RWPE1 (cell line): ENCODE data around the gene RGS3.
A peak's percentile ranks its signal among the peaks of the same experiment; 100 is the strongest.

Source experiments
- CTCF ChIA-PET: fragments of 350-600 bp; sonication (Branson Sonifier 250); formaldehyde crosslinking; extraction: SDS; loops from one replicate; lab custom pipeline; 2021; lab: Yijun Ruan, JAX
- POLR2A ChIA-PET: fragments of 400-600 bp; formaldehyde crosslinking; extraction: SDS; loops from one replicate; lab custom pipeline; 2020; ENCODE audit warnings: antibody characterized with exemption; ENCODE audit not compliant: low non-redundant PET; lab: Yijun Ruan, JAX
- DNase-seq: peaks from one replicate; pipeline ENCODE4 v3.0.0; 2012; ENCODE audit warnings: low spot score
- H3K27ac ChIP-seq: fragments of 450-650 bp; 2 replicates; pipeline ENCODE4 v1.5.1; 2017
- TF ChIP-seq, protein P1 (sequence below): fragments of 450-650 bp; conservative IDR thresholded peaks from 2 replicates; pipeline ENCODE4 v1.5.1; 2017; ENCODE audit warnings: low read depth, mild to moderate bottlenecking

The RGS3 gene

DNA sequence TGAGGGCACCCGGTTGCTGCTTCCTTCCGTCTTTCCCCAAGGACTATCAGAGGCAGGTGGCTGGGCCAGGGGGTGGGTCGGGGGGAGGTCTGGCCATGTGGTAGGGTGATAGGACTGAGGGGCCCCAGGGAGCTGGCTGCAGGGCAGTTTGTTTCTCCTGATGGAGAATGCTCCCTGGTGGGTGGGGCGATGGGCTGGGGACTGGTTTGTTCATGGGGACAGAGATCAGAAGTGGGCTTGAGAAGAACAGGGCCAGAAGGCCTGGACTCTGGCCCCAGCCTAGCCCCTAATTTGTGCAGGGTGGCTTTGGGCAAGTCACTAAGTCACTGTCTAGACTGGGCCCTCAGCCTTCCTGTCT lies 117.4 kb downstream of the RGS3 start:
- TF ChIP-seq, protein P1, sequence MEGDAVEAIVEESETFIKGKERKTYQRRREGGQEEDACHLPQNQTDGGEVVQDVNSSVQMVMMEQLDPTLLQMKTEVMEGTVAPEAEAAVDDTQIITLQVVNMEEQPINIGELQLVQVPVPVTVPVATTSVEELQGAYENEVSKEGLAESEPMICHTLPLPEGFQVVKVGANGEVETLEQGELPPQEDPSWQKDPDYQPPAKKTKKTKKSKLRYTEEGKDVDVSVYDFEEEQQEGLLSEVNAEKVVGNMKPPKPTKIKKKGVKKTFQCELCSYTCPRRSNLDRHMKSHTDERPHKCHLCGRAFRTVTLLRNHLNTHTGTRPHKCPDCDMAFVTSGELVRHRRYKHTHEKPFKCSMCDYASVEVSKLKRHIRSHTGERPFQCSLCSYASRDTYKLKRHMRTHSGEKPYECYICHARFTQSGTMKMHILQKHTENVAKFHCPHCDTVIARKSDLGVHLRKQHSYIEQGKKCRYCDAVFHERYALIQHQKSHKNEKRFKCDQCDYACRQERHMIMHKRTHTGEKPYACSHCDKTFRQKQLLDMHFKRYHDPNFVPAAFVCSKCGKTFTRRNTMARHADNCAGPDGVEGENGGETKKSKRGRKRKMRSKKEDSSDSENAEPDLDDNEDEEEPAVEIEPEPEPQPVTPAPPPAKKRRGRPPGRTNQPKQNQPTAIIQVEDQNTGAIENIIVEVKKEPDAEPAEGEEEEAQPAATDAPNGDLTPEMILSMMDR = no peak
- ChIA-PET POLR2A (no interaction called here), CTCF (no interaction called here)
- H3K27ac ChIP-seq = peak overlapping the region; percentile 74
- DNase-seq = no peak

DNA sequence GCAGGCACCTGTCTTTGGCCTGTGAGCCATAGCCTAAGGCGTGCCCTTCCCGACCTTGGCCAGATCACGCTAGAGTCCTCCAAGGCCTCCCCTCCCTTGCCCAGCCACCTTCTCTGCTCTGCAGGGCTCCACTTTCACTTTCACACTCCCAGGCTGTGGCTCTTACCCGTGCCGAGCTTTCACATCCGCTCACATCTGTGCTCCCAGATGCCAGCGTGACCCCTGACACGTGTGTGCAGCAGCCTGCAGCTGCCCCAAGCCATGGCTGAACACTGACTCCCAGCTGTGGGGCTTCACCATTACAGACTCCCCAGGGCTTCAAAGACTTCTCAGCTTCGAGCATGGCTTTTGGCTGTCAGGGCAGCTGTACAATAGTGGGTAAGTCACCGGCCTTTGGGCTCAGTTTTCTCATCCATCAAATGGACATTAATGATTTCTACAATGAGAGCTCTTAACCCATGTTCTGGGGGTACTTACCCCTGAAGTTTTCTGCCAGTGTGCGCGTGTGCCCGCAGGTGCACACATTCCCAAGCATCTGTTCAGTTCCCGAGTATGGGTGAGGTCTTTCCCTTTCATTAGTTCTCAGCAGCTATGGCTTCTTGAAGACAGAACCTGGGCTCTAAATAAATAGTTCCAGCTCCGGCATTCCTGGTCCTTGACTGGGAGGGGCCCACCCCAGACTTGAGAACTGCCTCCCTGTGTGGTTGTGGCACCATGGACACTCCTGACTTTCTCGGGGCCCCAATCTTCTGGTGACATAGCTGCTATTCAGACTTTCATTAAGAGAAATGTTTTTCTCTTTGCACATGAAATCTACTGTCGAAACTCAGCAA lies 118.6 kb downstream of the RGS3 start:
- POLR2A ChIA-PET = no interaction called here
- DNase-seq = no peak
- H3K27ac ChIP-seq = peak overlapping the region; percentile 74
- CTCF ChIA-PET = interaction anchor here (0.7 to 2.1 kb wide), 5 partner anchors 9 to 136 kb away, joined by 3 to 7 read pairs (median 5); no protein-coding TSS in a partner anchor
- TF ChIP-seq, protein P1 = no peak

DNA sequence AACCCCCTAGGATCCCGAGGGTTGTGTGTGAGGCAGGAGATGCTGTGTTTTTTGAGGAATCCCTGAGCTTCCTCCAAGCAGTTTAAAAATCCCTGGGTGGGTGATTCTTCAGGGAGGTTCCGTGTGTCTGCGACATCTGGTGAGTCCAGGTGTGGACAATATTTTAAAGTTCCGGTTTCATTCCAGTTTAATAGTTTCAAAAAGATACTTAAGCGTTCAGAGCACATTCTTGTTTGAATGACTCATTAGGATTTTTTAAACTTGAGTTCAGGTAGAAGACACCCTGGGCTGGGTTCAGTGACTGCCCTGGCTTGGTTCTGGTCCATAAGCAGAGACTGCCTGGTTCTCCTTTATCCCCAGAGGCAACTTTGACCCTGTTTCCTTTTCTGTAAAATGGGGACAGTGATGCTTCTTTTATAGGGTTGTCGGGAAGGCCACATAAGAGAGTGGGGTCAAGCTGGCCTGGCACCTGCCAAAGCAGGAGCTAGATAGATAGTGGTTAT lies 119.2 kb downstream of the RGS3 start:
- CTCF ChIA-PET = interaction anchor here (0.6 to 2.1 kb wide), 7 partner anchors 9 to 722 kb away, joined by 3 to 7 read pairs (median 4); no protein-coding TSS in a partner anchor
- DNase-seq = no peak
- TF ChIP-seq, protein P1 = no peak
- peak overlapping the region; percentile 74 for H3K27ac ChIP-seq
- POLR2A ChIA-PET = no interaction called here

DNA sequence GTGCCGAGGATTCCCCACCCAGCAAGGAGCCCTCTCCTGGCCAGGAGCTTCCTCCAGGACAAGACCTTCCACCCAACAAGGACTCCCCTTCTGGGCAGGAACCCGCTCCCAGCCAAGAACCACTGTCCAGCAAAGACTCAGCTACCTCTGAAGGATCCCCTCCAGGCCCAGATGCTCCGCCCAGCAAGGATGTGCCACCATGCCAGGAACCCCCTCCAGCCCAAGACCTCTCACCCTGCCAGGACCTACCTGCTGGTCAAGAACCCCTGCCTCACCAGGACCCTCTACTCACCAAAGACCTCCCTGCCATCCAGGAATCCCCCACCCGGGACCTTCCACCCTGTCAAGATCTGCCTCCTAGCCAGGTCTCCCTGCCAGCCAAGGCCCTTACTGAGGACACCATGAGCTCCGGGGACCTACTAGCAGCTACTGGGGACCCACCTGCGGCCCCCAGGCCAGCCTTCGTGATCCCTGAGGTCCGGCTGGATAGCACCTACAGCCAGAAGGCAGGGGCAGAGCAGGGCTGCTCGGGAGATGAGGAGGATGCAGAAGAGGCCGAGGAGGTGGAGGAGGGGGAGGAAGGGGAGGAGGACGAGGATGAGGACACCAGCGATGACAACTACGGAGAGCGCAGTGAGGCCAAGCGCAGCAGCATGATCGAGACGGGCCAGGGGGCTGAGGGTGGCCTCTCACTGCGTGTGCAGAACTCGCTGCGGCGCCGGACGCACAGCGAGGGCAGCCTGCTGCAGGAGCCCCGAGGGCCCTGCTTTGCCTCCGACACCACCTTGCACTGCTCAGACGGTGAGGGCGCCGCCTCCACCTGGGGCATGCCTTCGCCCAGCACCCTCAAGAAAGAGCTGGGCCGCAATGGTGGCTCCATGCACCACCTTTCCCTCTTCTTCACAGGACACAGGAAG lies 120.2 kb downstream of the RGS3 start:
- ChIA-PET POLR2A (no interaction called here), CTCF (interaction anchor here (0.6 to 2.1 kb wide), 5 partner anchors 8 to 721 kb away, joined by 3 to 7 read pairs (median 3); no protein-coding TSS in a partner anchor)
- TF ChIP-seq, protein P1 = no peak
- peak overlapping the region; percentile 74 for H3K27ac ChIP-seq
- DNase-seq = no peak

DNA sequence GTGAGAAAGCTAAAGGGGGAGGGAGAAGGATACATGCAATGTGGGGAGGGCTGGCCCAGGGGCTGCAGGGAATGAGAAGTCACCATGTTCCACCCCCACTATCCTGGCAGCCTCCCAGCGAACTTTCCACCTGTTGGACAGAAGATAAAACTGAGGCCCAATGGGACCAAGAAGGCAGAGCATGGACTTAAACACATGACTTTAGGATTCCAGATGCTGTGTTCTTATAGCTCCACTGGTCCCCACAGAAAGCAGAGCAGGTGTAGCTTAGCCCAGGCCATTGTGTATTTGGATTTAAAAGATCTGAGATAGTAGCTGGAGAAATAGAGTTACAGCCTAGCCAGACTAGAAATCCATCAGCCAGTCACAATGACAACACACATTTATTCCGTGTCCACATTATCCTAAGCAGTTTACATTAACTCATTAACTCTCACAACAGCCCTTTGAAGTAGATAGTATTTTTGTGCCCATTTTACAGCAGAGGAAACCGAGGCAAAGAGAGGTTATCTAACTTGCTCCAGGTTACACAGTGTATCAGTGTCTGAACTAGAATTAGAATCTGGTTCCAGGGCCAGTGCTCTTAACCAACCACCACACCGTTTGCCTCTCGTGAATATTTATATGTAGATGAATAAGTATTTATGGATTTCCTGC lies 121.0 kb downstream of the RGS3 start:
- POLR2A ChIA-PET = no interaction called here
- TF ChIP-seq, protein P1 = no peak
- DNase-seq = no peak
- no peak overlapping the region for H3K27ac ChIP-seq
- CTCF ChIA-PET = interaction anchor here (1.4 kb wide), 1 partner anchor 138 kb away, joined by 3 read pairs; no protein-coding TSS in a partner anchor
